GM13976 (cell line): ENCODE results near the gene PTGER2.

Experiments used
- DNase-seq: peaks from one replicate; pipeline ENCODE4 v3.0.0; 2012; ENCODE audit warnings: low spot score
- in situ Hi-C: fragments of 300-500 bp; cut with MboI; formaldehyde crosslinking; loops from one replicate; pipeline ENCODE4 v1.12.0; 2022; ENCODE audit warnings: low sequenced_read_pairs, mixed read lengths, inconsistent platforms; ENCODE audit not compliant: unreplicated experiment
- TF ChIP-seq, protein P1 (sequence below): IDR thresholded peaks from 2 replicates; pipeline ENCODE4 v1.5.1; 2012; ENCODE audit warnings: borderline replicate concordance, mild to moderate bottlenecking; ENCODE audit not compliant: insufficient read depth; ENCODE audit errors: extremely low read depth, missing control alignments, control extremely low read depth

The PTGER2 gene

DNA sequence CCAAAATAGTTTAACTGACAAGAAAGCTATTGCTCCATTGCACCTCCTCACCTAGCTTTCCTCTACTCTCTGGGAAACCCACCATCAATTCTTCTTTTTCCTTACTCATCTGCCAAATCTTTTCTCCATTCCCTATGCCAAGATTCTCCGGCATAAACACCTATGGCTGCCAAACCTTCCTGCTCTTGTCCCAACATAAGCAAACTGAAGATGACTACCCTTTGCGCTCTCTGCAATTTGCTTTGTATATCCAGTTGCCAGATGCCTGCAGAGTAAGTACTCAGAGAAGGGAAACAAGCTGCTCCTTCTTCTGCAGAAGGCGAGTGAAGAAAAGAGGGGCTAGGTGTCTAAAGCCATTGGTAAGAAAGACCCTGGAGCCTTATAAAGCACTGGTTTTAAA lies 11.5 kb downstream of the PTGER2 start:
- no peak for DNase-seq
- TF ChIP-seq, protein P1, sequence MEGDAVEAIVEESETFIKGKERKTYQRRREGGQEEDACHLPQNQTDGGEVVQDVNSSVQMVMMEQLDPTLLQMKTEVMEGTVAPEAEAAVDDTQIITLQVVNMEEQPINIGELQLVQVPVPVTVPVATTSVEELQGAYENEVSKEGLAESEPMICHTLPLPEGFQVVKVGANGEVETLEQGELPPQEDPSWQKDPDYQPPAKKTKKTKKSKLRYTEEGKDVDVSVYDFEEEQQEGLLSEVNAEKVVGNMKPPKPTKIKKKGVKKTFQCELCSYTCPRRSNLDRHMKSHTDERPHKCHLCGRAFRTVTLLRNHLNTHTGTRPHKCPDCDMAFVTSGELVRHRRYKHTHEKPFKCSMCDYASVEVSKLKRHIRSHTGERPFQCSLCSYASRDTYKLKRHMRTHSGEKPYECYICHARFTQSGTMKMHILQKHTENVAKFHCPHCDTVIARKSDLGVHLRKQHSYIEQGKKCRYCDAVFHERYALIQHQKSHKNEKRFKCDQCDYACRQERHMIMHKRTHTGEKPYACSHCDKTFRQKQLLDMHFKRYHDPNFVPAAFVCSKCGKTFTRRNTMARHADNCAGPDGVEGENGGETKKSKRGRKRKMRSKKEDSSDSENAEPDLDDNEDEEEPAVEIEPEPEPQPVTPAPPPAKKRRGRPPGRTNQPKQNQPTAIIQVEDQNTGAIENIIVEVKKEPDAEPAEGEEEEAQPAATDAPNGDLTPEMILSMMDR, result no peak
- in situ Hi-C loops, result no loop called here

DNA sequence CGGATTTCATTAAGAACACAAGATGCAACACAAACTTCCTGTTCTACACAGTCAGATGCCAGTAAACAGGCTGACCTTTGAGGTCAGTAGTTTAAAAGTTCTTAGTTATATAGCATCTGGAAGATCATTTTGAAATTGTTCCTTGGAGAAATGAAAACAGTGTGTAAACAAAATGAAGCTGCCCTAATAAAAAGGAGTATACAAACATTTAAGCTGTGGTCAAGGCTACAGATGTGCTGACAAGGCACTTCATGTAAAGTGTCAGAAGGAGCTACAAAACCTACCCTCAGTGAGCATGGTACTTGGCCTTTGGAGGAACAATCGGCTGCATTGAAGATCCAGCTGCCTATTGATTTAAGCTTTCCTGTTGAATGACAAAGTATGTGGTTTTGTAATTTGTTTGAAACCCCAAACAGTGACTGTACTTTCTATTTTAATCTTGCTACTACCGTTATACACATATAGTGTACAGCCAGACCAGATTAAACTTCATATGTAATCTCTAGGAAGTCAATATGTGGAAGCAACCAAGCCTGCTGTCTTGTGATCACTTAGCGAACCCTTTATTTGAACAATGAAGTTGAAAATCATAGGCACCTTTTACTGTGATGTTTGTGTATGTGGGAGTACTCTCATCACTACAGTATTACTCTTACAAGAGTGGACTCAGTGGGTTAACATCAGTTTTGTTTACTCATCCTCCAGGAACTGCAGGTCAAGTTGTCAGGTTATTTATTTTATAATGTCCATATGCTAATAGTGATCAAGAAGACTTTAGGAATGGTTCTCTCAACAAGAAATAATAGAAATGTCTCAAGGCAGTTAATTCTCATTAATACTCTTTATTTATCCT lies 13.5 kb downstream of the PTGER2 start:
- no peak for DNase-seq
- TF ChIP-seq, protein P1, result no peak

DNA sequence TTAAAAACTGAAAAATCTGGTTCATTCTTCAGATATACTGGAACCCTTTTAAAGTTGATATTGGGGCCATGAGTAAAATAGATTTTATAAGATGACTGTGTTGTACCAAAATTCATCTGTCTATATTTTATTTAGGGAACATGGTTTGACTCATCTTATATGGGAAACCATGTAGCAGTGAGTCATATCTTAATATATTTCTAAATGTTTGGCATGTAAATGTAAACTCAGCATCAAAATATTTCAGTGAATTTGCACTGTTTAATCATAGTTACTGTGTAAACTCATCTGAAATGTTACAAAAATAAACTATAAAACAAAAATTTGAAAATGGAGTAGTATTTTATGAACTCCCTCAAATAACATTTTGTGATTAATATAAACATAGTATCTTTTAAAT lies 14.2 kb downstream of the PTGER2 start:
- TF ChIP-seq, protein P1, result no peak
- in situ Hi-C loops, result no loop called here
- DNase-seq, result no peak

More for the DNA sequence above, 13.5 kb downstream of the PTGER2 start:
- in situ Hi-C loops, result no loop called here

DNA sequence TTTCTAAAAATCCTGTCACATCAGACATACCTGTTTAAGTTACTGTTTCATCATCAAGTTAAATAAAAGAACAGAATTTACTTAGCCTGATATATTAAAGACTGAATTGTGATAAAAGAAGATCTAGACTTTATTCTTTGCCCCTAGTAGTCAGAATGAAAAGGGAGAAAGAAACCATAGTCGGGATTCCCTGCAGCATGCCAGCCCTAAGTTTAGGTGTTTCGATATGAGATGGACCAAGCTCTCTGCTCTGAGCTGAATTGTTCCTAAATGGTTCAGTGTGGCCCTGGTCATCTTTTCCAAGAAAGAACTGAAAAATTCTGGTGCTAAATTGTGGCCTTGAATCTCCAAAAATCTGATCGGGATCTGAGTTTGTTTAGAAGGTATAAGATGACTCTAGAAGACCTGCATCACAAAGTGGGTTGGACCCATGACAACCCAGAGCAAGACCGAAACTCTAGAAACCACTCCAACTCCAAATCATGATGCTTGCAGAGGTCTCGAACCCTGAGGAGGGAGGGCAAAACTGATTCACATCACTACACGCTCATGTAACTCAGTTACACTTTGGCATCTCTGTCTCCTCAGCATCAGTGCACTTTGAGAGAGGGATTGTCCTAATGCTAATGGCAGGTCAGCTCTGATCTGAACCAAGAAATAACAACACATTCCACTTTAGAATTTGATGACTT lies 15.7 kb downstream of the PTGER2 start:
- TF ChIP-seq, protein P1, result no peak
- DNase-seq, result no peak
- in situ Hi-C loops, result no loop called here

DNA sequence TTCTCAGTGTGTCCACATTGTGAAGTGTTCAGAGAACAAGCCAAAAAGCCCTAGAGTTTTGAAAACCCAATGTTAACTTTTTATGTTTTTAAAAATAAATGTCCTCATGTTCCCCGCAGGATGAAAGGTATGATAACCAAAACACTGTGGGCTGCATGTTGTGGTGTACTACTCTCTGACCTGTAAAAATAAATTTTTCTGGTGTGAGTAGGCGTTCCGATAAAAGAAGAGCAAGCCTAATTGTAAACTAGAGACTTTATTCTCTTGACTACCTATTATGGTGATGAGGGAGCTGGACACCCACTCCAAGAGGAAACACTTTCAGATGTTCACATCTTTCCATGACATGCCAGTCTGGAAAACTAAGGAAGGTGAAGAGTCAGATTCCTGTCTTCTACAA lies 18.2 kb downstream of the PTGER2 start:
- TF ChIP-seq, protein P1, result no peak
- DNase-seq, result no peak
- in situ Hi-C loops, result no loop called here

DNA sequence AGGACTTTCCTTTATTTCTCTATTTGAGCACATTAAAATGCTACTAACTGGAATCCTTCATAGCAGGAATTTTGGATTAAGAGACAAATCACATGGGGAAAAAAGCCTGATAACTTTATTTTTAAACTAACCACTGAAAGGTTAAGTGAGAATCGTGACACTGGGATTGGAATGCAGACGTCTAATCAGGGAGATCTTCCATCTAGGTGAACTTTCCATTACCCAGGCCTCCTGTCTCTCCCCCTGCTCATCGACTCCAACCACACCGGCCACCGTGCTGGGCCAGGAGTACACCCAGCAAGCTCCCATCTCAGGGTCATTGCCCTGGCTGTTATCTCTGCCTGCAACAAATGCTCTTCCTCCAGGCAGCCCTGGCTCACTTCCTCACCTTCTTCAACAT lies 19.0 kb downstream of the PTGER2 start:
- TF ChIP-seq, protein P1, result no peak
- no peak for DNase-seq
- in situ Hi-C loops, result no loop called here
